ENCODE results near the gene NCOR1.
"Not testable (repeated sequence)": the region's sequence is repeated elsewhere in the genome, so short reads cannot be mapped to it uniquely, and the experiment has no call there.

Gene NCOR1

GRCh38 chr17:16243801-16244567 lies 28.6 kb upstream of the NCOR1 start:
- Histone ChIP-seq H3K4me1 (ENCODE audit: control insufficient read depth, insufficient read depth, low read length) (peaks cover 5% of the 10 kb centered on the region), H3K36me3 (ENCODE audit: insufficient read depth, low read length) (no peaks in the 10 kb centered on the region), H3K4me3 (ENCODE audit: low read length) (no peak overlapping the region), H3K9me3 (replicated peaks; ENCODE audit: low read length) (no peaks in the 10 kb centered on the region), H3K27me3 (ENCODE audit: control insufficient read depth, insufficient read depth, low read length) (no peaks in the 10 kb centered on the region), H3K4me2 (ENCODE audit: low read length) (no peak overlapping the region), H3K9ac (ENCODE audit: low read depth, low read length) (no peak overlapping the region)

GRCh38 chr17:16243385-16243784 lies 28.1 kb upstream of the NCOR1 start:
- Histone ChIP-seq H3K9me3 (replicated peaks; ENCODE audit: low read length) (no peaks in the 10 kb centered on the region), H3K4me3 (ENCODE audit: low read length) (no peak overlapping the region), H3K4me1 (ENCODE audit: control insufficient read depth, insufficient read depth, low read length) (peaks cover 5% of the 10 kb centered on the region), H3K4me2 (ENCODE audit: low read length) (no peak overlapping the region), H3K9ac (ENCODE audit: low read depth, low read length) (no peak overlapping the region), H3K27me3 (ENCODE audit: control insufficient read depth, insufficient read depth, low read length) (no peaks in the 10 kb centered on the region), H3K36me3 (ENCODE audit: insufficient read depth, low read length) (no peaks in the 10 kb centered on the region)

- Histone ChIP-seq H3K9ac (ENCODE audit: low read depth, low read length) (no peak overlapping the region), H3K4me3 (ENCODE audit: low read length) (no peak overlapping the region), H3K4me1 (ENCODE audit: control insufficient read depth, insufficient read depth, low read length) (peaks cover 5% of the 10 kb centered on the region), H3K36me3 (ENCODE audit: insufficient read depth, low read length) (no peaks in the 10 kb centered on the region), H3K27me3 (ENCODE audit: control insufficient read depth, insufficient read depth, low read length) (no peaks in the 10 kb centered on the region), H3K4me2 (ENCODE audit: low read length) (no peak overlapping the region), H3K9me3 (replicated peaks; ENCODE audit: low read length) (no peaks in the 10 kb centered on the region)
Observed at GRCh38 chr17:16241906-16242399, 26.6 kb upstream of the NCOR1 start.

- no peaks in the 10 kb centered on the region for H3K36me3 ChIP-seq (ENCODE audit: insufficient read depth, low read length)
- no peaks in the 10 kb centered on the region for H3K27me3 ChIP-seq (ENCODE audit: control insufficient read depth, insufficient read depth, low read length)
- H3K4me3 ChIP-seq (ENCODE audit: low read length), result no peak overlapping the region
- H3K4me2 ChIP-seq (ENCODE audit: low read length), result no peak overlapping the region
- H3K4me1 ChIP-seq (ENCODE audit: control insufficient read depth, insufficient read depth, low read length), result peaks cover 5% of the 10 kb centered on the region
- H3K9ac ChIP-seq (ENCODE audit: low read depth, low read length), result no peak overlapping the region
- no peaks in the 10 kb centered on the region for H3K9me3 ChIP-seq (replicated peaks; ENCODE audit: low read length)
Observed at GRCh38 chr17:16239931-16240330, 24.6 kb upstream of the NCOR1 start.

- Histone ChIP-seq H3K9ac (ENCODE audit: low read depth, low read length) (no peak overlapping the region), H3K4me3 (ENCODE audit: low read length) (no peak overlapping the region), H3K4me2 (ENCODE audit: low read length) (no peak overlapping the region), H3K4me1 (ENCODE audit: control insufficient read depth, insufficient read depth, low read length) (peaks cover 2% of the 10 kb centered on the region), H3K36me3 (ENCODE audit: insufficient read depth, low read length) (no peaks in the 10 kb centered on the region), H3K9me3 (replicated peaks; ENCODE audit: low read length) (no peaks in the 10 kb centered on the region), H3K27me3 (ENCODE audit: control insufficient read depth, insufficient read depth, low read length) (no peaks in the 10 kb centered on the region)
Observed at GRCh38 chr17:16232391-16232790, 17.1 kb upstream of the NCOR1 start.

- H3K4me2 ChIP-seq (ENCODE audit: low read length); H3K36me3 ChIP-seq (ENCODE audit: insufficient read depth, low read length); H3K9me3 ChIP-seq (replicated peaks; ENCODE audit: low read length); H3K4me1 ChIP-seq (ENCODE audit: control insufficient read depth, insufficient read depth, low read length); H3K9ac ChIP-seq (ENCODE audit: low read depth, low read length); H3K27me3 ChIP-seq (ENCODE audit: control insufficient read depth, insufficient read depth, low read length); H3K4me3 ChIP-seq (ENCODE audit: low read length): not testable (repeated sequence)
Observed at GRCh38 chr17:16229912-16230561, 14.7 kb upstream of the NCOR1 start.

GRCh38 chr17:16222406-16222805 lies 7.1 kb upstream of the NCOR1 start:
- H3K4me3 ChIP-seq (ENCODE audit: low read length), result no peak overlapping the region
- no peaks in the 10 kb centered on the region for H3K4me1 ChIP-seq (ENCODE audit: control insufficient read depth, insufficient read depth, low read length)
- H3K27me3 ChIP-seq (ENCODE audit: control insufficient read depth, insufficient read depth, low read length), result no peaks in the 10 kb centered on the region
- no peak overlapping the region for H3K4me2 ChIP-seq (ENCODE audit: low read length)
- no peaks in the 10 kb centered on the region for H3K36me3 ChIP-seq (ENCODE audit: insufficient read depth, low read length)
- no peak overlapping the region for H3K9ac ChIP-seq (ENCODE audit: low read depth, low read length)
- H3K9me3 ChIP-seq (replicated peaks; ENCODE audit: low read length), result no peaks in the 10 kb centered on the region

GRCh38 chr17:16217002-16217635 lies 1.8 kb upstream of the NCOR1 start, which contains the start of gene PIGL:
Gene PIGL, plus strand, starts transcription at chr17:16217210. Its CDS starts 17 bp downstream, at chr17:16217227.
- H3K27me3 ChIP-seq (ENCODE audit: control insufficient read depth, insufficient read depth, low read length), result no peaks in the 10 kb centered on the region
- peak within 1 kb of the TSS; percentile 97 for H3K9ac ChIP-seq (ENCODE audit: low read depth, low read length)
- no peaks in the 10 kb centered on the region for H3K9me3 ChIP-seq (replicated peaks; ENCODE audit: low read length)
- H3K4me2 ChIP-seq (ENCODE audit: low read length), result peak within 1 kb of the TSS; percentile 84
- H3K36me3 ChIP-seq (ENCODE audit: insufficient read depth, low read length), result no peaks in the 10 kb centered on the region
- peaks cover 10% of the 10 kb centered on the region for H3K4me1 ChIP-seq (ENCODE audit: control insufficient read depth, insufficient read depth, low read length)
- H3K4me3 ChIP-seq (ENCODE audit: low read length), result peak within 1 kb of the TSS; percentile 85

- H3K36me3 ChIP-seq (ENCODE audit: insufficient read depth, low read length); H3K9me3 ChIP-seq (replicated peaks; ENCODE audit: low read length); H3K27me3 ChIP-seq (ENCODE audit: control insufficient read depth, insufficient read depth, low read length): not testable (repeated sequence)
- Histone ChIP-seq H3K9ac (ENCODE audit: low read depth, low read length) (peak overlapping the region; percentile 97), H3K4me1 (ENCODE audit: control insufficient read depth, insufficient read depth, low read length) (peaks cover 10% of the 10 kb centered on the region), H3K4me2 (ENCODE audit: low read length) (peak overlapping the region; percentile 84), H3K4me3 (ENCODE audit: low read length) (peak overlapping the region; percentile 85)
Observed at GRCh38 chr17:16216341-16217001, 1.1 kb upstream of the NCOR1 start.

- no peaks in the 10 kb centered on the region for H3K27me3 ChIP-seq (ENCODE audit: control insufficient read depth, insufficient read depth, low read length)
- H3K9ac ChIP-seq (ENCODE audit: low read depth, low read length), result peak overlapping the region; percentile 97
- peak overlapping the region; percentile 84 for H3K4me2 ChIP-seq (ENCODE audit: low read length)
- no peaks in the 10 kb centered on the region for H3K9me3 ChIP-seq (replicated peaks; ENCODE audit: low read length)
- peak overlapping the region; percentile 83 for H3K4me3 ChIP-seq (ENCODE audit: low read length)
- peaks cover 10% of the 10 kb centered on the region for H3K4me1 ChIP-seq (ENCODE audit: control insufficient read depth, insufficient read depth, low read length)
- H3K36me3 ChIP-seq (ENCODE audit: insufficient read depth, low read length), result no peaks in the 10 kb centered on the region
Observed at GRCh38 chr17:16215965-16216316, 607 bp upstream of the NCOR1 start.

- Histone ChIP-seq H3K27me3 (ENCODE audit: control insufficient read depth, insufficient read depth, low read length) (no peaks in the 10 kb centered on the region), H3K9me3 (replicated peaks; ENCODE audit: low read length) (no peaks in the 10 kb centered on the region), H3K4me2 (ENCODE audit: low read length) (peak overlapping the region; percentile 84), H3K4me3 (ENCODE audit: low read length) (peak overlapping the region; percentile 83), H3K36me3 (ENCODE audit: insufficient read depth, low read length) (no peaks in the 10 kb centered on the region), H3K4me1 (ENCODE audit: control insufficient read depth, insufficient read depth, low read length) (peaks cover 10% of the 10 kb centered on the region), H3K9ac (ENCODE audit: low read depth, low read length) (peak overlapping the region; percentile 97)
Observed at GRCh38 chr17:16215002-16215272, 397 bp downstream of the NCOR1 start.
